Measurements from ENCODE around the gene RAB11FIP4.

- no peak for TF ChIP-seq CTCF (IDR thresholded peaks at IDR 0.05)
- no peak for TF ChIP-seq POLR2A (IDR thresholded peaks at IDR 0.05)
These were observed 187.8 kb downstream of the RAB11FIP4 start for GRCh38 chr17:31579265-31579664.
